HG03280 (cell line): ENCODE data around the gene SMYD3.

ENCODE experiments used
- ATAC-seq: cut with Tn5 transposase; IDR thresholded peaks from one replicate; pipeline ENCODE4 v1.9.1; 2021; ENCODE audit warnings: mild to moderate bottlenecking, moderate library complexity; ENCODE audit not compliant: unreplicated experiment

Gene SMYD3

DNA sequence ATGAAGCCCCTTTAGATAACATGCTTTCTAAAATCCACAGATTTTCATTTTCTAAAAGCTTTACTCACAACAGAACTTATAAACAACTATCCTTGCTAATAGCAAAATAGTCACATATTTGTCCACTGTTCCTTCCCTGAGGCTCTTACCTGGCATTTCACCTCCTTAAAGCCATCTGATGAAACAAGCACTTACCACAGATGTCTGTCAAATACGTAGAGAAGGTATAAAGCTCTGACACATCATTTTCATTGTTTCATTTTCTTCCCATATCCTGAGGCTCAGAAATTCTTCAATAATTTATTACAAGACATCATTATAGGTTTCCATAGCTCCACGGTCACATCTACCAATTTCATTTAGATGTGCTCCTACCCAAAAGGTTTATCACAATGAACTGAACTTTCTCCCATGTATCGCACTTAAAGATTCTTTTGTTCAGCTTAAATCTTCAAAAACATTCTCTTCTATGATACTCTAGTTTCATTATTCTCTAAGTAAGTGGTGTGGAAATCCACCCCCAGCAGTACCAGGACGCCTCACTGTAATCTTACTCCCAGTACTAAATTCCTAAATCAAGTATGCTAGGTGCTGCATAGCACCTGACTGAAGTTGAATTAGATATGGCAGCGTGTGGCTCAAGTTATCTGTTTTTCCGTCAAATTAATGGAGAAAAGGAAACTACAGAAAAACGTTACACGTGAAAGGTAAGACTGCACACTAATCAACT is 569.6 kb downstream of the SMYD3 start:
- ATAC-seq, result no peak

DNA sequence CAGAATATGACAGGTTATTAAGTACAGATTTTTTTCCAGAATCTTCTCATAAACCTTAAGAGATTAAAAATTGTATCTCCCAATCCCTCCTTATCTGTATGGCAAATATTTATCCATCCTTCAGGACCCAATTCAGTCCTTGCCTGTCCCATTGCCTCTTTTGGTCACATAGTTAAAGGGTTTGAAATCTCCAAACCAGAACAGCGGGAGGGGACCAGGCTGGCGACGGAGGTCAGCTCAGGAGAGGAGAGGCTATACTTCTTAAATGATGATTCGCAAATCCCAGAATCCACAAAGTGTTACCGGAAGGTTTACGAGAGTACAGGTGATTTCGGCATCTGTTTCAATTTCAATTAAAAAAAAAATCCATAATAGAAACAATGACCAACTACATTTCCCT is 572.7 kb downstream of the SMYD3 start:
- no peak for ATAC-seq

DNA sequence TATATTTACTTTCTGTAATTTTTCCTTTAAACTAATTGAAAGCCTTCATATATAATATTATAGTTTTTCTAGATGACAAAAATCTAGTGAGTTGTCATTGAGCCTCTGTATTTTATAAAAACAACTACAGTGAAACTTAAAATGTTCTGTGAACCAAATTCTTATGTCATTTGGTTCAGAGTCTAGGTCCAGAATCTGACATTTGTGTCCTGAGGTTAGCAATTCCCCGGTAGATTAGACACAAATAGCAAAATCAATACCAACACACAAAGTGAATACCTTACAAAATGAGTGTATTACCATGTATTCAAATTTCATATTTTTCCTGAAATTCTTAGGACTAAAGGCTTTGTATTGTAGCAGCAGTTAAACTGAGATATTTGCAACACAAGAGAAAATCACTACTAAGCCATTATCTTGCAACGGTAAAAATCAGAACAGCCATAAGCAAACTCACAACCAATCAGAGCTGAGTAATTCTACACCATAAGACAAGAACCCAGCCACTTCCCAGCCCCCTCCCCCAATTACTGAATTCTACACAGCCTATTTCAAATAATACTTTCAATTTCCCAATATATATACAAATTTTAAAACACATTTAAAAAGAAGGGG is 573.5 kb downstream of the SMYD3 start:
- no peak for ATAC-seq

DNA sequence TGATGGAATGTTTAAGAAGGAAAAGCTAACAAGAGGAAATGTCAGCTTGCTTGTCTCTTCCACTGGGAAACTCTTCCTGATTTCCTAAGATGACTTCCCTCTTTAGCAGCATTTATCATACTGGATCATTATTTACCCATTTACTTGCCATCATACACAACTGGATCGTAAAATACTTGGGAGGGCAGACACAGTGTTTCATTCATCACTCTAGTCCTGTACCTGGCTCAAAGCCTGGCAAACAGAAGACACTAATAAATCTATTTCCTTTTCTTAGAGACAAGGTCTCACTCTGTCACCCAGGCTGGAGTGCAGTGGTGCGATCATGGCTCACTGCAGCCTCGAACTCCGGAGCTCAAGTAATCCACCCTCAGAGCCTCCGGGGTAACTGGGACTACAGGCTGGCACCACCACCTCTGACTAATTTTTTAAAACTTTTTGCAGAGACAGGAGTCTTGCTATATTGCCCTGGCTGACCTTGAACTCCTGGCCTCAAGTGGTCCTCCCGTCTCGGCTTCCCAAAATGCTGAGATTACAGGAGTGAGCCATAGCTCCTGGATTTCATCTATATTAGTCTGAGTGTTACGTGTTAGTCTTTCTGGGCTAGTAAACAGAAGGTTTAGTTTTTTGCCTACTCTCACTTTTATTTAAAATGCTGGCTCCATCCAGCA is 574.6 kb downstream of the SMYD3 start:
- no peak for ATAC-seq

DNA sequence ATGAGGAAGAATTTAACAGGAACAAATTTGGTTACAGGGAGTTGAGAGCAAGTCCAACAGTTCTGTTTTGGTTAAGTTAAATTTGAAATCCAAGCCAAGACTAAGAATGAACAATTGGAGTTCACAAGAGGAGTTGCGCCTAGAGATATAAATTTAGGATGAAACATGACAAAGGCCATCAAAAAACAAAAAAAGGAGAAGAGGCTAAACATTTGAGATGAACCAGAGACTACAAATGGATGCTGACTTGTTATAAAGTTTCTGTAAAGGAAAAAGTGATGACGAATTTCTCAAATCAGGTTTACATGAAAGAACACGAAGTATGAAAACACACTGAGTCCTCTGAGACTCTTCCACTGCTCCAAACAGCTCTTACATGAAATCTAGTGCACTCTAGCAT is 575.6 kb downstream of the SMYD3 start:
- ATAC-seq, result no peak

DNA sequence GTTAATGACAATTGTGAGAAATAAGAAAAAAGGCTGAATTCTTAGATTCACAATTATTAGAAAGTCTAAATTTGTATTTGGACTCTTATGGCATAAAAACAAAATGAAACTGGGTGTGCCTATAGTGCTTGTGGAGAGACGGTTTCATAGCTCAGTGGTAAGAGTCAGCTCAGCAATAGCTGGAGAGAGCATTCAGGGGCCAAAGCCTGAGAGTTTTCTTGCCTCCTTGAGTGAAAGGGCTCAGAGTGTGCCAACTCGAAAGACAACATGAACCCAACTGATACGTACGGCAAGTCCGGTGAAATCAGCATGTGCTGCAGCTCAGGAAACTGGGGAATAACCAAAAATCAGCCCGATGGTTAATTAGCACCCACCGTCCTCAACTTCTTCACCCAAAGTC is 577.9 kb downstream of the SMYD3 start:
- no peak for ATAC-seq

DNA sequence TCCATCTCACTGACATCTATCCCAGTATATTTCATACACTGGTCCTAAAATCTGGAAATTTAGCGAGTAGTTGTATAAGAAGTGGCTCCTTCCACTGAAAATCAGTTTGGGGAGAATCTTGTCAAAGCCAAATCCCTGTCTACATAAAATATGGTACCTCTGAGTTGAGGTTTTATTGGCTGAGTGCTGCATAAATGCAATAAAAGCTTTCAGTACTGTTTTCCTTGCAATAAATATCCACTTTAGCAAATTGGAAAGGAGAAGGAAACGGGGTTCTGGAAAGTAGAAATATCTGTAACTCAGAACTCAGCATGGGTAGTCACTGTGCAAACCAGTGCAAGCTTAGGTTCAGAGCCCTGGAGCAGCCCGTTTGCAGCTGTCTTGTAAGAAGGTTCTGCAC is 580.2 kb downstream of the SMYD3 start:
- no peak for ATAC-seq

DNA sequence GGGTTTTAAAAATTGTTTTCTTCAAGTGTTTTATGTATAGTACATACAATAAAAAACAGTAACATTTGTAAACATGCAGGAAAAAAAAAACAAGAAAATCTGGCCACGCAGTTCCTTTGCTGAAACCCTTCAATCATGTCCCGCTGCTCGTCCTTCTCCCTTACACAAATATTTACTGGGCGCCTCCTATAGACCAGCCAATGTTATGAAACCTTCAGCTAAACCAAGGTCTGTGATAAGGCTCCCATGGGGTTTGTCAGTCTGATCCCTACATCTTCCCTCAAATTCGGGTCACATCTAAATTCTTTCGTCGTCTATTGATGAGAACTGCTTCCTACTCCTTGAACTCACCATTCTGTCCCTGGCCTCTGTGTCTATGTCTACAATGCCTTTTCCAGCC is 583.9 kb downstream of the SMYD3 start:
- ATAC-seq, result no peak

DNA sequence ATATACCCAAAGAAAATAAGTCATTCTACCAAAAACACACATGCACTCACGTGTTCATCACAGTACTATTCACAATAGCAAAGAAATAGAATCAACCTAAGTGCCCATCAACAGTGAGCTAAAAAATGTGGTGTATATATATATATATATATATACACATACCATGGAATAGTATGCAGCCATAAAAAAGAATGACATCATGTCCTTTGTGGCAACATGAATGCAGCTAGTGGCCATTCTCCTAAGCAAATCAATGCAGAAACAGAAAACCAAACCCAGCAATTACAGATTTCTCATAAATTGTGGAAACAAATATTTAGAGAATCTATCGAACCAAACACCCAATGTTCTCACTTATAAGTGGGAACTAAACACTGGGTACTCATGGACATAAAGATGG is 585.7 kb downstream of the SMYD3 start:
- no peak for ATAC-seq

DNA sequence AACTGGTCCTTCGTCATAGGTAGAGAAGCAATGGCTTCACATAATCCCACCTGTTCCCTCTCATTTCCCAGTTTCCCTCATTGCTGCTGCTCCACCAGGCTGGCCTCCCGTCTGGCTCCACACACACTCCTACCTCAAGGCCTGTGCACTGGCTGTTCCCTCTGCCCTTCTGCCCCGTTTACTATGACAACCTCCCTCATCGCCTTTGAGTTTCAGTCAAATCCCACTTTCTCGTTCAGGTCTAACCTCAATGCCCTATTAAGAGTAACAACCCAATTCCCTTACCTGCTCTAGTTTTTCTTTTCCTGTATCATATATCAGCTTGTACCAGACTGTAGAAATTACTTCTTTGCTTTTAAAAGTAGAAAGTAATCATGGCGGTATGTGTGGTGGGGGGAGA is 589.7 kb downstream of the SMYD3 start:
- ATAC-seq, result no peak

DNA sequence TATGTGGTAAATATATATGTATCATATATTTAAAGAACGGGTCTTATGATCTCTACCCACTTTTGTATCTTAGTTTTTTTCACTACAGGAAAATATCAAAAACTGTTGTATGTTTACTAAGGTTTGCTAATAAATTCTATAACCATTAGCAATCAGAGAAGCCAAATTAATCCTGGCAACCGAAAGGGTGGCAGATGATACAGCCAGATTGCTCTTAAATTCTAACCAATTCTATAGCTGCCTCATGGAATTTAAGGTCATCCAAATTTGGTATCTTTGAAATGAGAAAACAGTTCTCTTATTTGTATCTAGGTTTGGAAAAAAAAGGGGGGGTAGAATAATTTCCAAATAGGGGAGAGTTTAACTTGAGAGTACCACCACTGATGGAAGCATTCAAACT is 591.2 kb downstream of the SMYD3 start:
- ATAC-seq, result no peak

DNA sequence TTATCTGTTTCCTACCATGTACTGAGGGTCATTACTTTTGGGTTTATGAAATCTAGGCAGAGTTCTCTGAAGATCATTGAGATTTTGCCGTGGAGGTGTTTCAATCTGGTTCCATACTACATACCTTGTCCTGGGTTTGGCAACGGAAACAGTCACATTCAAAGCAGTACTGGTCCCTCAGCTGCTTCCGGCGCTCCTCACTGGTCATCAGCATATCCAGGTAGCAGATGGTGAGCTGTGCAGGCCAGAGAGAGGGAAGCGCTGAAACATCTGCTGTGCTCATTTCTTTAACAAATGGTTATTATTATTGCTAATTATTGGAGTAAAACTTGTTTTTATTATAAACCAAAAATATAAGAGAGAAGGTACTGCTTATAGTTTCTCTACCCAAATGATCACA is 591.7 kb downstream of the SMYD3 start:
- ATAC-seq, result no peak

DNA sequence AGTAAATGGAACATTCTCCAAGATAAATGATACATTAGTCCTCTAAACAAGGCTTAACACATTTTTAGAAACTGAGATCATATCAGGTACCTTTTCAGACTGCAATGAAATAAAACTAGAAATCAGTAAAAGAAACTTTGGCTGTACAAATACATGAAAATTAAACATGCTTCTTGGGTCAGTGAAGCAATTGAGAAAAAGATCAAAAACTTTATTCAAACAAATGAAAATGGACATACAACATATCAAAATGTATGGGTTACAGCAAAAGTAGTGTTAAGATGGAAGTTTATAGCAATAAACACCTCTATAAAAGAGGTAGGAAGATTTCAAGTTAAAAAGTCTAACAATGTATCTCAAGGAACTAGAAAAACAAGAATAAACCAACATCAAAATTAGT is 598.5 kb downstream of the SMYD3 start:
- ATAC-seq, result no peak

DNA sequence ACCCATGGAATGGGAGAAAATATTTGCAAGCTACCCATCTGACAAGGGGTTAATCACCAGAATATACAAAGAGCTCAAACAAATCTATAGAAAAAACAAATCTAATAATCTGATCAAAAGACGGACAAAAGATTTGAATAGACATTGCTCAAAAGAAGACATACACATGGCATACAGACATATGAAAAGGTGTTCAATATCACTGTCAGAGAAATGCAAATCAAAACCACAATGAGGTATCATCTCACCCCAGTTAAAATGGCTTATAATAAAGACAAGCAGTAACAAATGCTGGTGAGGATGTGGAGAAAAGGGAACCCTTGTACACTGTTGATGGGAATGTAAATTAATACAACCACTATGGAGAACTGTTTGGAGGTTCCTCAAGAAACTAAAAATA is 600.9 kb downstream of the SMYD3 start:
- no peak for ATAC-seq

DNA sequence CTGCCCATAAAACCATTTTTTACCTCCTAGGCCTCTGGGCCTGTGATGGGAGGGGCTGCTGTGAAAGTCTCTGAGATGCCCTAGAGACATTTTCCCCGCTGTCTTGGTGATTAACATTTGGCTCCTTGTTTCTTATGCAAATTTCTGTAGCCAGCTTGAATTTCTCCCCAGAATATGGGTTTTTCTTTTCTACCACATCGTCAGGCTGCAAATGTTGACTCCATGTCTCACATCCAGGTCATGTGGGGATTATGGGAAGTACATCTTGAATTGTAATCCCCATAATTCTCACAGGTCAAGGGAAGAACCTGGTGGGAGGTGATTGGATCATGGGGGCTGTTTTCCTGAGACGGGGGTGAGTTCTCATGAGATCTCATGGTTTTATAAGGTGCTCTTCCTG is 603.2 kb downstream of the SMYD3 start:
- ATAC-seq, result no peak

DNA sequence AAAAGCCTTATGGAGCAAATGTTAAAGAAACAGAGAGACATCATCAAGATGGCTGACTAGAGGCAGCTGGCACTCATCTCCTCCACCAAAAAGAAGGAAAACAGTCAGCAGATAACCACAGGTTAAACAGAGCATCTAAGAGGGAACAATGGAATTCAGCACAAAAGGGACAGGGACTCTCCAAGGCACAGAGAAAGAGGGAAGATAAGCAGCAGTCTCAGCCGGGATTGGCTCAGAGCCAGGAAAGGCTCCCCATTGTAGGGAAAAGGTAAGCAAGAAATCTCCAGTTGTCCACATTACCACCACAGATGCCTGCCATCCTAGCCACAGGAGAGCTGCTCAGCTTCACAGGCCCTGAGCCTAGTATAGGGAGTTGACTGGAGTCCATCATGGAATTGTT is 605.5 kb downstream of the SMYD3 start:
- no peak for ATAC-seq

DNA sequence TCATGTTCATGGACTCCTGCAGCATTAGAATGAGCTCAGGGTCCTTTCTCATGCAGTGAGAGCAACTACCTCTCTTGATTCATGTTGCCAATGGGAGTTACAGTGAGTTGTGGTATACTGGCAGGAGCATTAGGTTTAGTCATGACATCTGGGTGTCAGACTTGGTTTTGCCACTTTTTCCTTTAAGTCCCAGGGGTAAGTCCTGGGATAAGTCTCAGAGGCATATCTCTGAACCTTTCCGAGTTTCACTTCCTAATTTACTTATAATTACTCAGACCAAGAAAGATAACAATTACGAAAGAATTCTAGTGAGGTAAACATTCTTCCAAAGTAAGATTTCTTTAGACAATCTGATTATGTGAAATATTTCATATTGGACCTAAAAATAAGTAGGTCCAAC is 606.0 kb downstream of the SMYD3 start:
- no peak for ATAC-seq

DNA sequence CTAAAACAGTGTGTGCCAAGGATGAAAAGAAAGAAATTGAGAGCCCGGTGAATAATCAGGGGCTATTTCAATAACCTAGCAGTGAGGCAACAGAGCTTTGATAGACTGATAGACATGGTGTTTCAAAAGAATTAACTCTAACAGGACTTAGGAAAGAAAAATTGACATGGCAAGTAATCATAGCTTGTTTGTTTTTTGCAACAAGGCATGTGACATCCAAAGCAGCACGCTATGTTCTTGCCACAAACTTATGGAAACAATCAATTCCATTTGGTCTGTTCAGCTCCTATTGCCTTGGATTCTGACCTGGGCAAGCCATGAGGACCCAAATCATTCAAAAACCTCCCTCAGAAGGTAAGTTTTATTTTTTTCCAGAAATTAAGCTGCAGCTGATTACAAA is 608.5 kb downstream of the SMYD3 start:
- no peak for ATAC-seq

DNA sequence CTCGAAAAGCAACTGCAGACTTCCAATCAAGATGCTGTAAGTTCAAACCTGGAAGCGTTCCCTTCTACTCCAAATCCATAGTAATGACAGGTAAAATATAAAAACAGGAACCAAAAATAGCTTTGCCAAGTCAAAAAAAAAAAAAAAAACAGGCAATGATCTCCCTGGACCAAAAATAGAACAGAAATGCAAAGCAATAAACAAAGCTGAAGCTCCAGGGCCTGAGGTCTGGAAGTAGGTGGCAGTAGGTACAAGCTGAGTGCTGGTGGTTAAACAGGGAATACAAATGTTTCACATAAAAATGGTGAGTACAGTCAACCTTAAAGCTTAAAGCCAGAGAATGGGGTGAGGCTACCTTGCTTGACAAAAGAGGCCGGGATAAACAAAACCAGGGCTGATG is 610.8 kb downstream of the SMYD3 start:
- no peak for ATAC-seq

DNA sequence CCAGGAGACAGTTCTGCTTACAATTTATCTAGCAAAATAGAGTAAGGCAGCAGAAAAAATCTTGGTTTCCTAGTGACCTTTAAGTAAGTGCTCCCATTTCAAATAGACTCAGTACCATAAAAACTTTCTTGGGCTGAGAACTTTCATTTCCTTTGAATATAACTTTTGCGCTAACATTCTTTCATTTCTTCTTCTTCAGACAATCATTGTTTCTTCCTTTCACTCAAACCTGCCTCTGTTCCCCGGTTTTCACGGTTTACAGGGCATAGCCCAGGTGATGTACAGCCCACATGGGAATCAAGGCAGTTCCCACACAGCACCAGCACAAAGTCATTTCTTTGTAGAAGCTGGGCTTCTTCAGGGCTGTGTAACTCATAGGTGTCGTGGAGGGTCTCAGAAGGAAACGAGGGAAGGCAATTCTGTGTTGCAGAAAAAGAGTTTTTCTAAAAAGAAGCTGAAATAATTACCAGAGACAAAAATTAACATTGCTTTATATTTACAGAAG is 611.6 kb downstream of the SMYD3 start:
- ATAC-seq, result no peak

DNA sequence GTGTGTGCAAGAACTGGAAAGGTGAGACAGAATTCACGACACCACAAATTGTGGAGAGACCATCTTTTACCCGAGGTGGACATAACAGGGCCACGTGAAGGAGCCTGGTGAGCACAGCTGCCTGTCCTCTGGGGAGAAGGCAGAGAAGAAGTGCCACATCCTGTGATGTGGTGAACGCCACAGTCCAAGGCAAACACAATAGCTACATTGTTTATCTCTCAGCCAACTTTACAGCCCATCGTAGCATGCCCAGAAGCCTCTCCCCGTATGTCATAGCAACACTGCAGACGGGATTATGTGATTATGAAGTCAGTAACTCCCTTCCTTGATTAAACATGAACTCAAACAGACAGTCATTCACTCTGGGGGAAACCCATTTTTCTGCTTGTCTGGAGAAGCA is 612.2 kb downstream of the SMYD3 start:
- ATAC-seq, result no peak

DNA sequence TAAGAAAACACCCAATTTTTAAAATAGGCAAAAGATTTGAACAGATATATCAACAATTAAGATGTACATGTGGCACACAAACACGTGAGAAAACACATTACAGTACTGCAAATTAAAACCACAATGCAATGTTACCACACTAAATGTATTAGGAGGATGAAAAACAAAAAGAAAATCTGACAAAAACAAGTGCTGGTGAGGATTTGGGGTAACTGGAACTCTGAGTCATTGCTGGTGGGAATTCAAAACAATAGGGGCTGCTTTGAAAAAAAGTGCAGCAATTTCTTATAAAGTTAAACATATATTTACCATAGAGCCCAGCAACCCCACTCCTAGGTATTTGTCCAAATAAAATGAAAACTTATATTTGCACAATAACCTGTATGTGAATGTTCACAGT is 614.1 kb downstream of the SMYD3 start:
- ATAC-seq, result no peak
